HepG2 (cell line): ENCODE results near the gene MBLAC1. TPM values are rescaled to one million over a fixed set of nuclear protein-coding genes. Genes with fewer than 3 reads are reported as not detected.
A peak's percentile ranks its signal among the peaks of the same experiment; 100 is the strongest.

Experiments used
- AGO2 ChIP-seq: fragments of 200-400 bp; formaldehyde crosslinking; optimal IDR thresholded peaks from 2 replicates; pipeline ENCODE3; 2017; ENCODE audit warnings: mild to moderate bottlenecking, low read depth, low read length, moderate library complexity
- ARNTL ChIP-seq: sonication (generic); formaldehyde crosslinking; IDR thresholded peaks from 2 replicates; pipeline ENCODE4 v1.4.0; 2020; ENCODE audit warnings: mild to moderate bottlenecking, missing genetic modification reagents
- ASH2L ChIP-seq: fragments of 300-600, 200-600 bp; sonication (generic); IDR thresholded peaks from 2 replicates; pipeline ENCODE4 v1.7.0; 2017; ENCODE audit warnings: low read depth, mild to moderate bottlenecking, moderate library complexity, mixed read lengths, low read length; ENCODE audit not compliant: insufficient read length
- MTF2 ChIP-seq: sonication (generic); formaldehyde crosslinking; IDR thresholded peaks from 2 replicates; pipeline ENCODE4 v1.5.0; 2020; ENCODE audit warnings: missing genetic modification reagents, borderline replicate concordance
- PRDM15 ChIP-seq: sonication (generic); formaldehyde crosslinking; IDR thresholded peaks from 2 replicates; pipeline ENCODE4 v1.4.0; 2020; ENCODE audit warnings: missing genetic modification reagents
- SAP130 ChIP-seq: IDR thresholded peaks from 2 replicates; pipeline ENCODE4 v1.6.1; 2016; ENCODE audit warnings: low read depth
- SRY ChIP-seq: sonication (generic); formaldehyde crosslinking; IDR thresholded peaks from 2 replicates; pipeline ENCODE4 v1.8.0; 2022; ENCODE audit warnings: mild to moderate bottlenecking, missing genetic modification reagents
- TBP ChIP-seq: sonication (generic); formaldehyde crosslinking; IDR thresholded peaks from 2 replicates; pipeline ENCODE4 v1.5.0; 2020; ENCODE audit warnings: missing genetic modification reagents
- TBX2 ChIP-seq: sonication (generic); formaldehyde crosslinking; IDR thresholded peaks from 2 replicates; pipeline ENCODE4 v1.5.0; 2020; ENCODE audit warnings: missing genetic modification reagents, mild to moderate bottlenecking, borderline replicate concordance
- TFAP4 ChIP-seq: sonication (generic); IDR thresholded peaks from 2 replicates; pipeline ENCODE4 v1.6.1; 2016; ENCODE audit warnings: low read depth, borderline replicate concordance
- ZNF235 ChIP-seq: sonication (generic); formaldehyde crosslinking; IDR thresholded peaks from 2 replicates; pipeline ENCODE4 v1.8.1; 2023; ENCODE audit warnings: mild to moderate bottlenecking, missing genetic modification reagents, borderline replicate concordance
- ZNF451 ChIP-seq: sonication (generic); formaldehyde crosslinking; IDR thresholded peaks from 2 replicates; pipeline ENCODE4 v1.5.0; 2020; ENCODE audit warnings: mild to moderate bottlenecking, missing genetic modification reagents
- ZNF687 ChIP-seq: sonication (generic); formaldehyde crosslinking; IDR thresholded peaks from 2 replicates; pipeline ENCODE4 v1.5.1; 2020; ENCODE audit warnings: mild to moderate bottlenecking, missing genetic modification reagents, moderate library complexity
- ZNF800 ChIP-seq: sonication (generic); formaldehyde crosslinking; IDR thresholded peaks from 2 replicates; pipeline ENCODE4 v1.4.0; 2020; ENCODE audit warnings: missing genetic modification reagents
- polyA plus RNA-seq, 8 experiments: library from polyadenylated mRNA; depleted of rRNA in 3 of 8; stranded (reverse) in 7 of 8; unstranded in 1 of 8; fragments of >200 nt; fragmentation: Illumina TruSeq in 4 of 8; extraction: Trizol in 4 of 8; gene quantifications; 2 replicates each; pipeline versions ENCODE4 v1.2.1 to v1.2.3, GENCODE V29; 2011 to 2016; ENCODE audit warnings: low read depth in 4 of 8, missing spikeins in 1 of 8, mixed read lengths in 1 of 8; ENCODE audit not compliant: insufficient read depth in 1 of 8
- total RNA-seq, 5 experiments: library from RNA; depleted of rRNA; stranded (reverse); fragments of >200 nt; fragmentation: Illumina TruSeq; extraction: Trizol; gene quantifications; 2 replicates each; pipeline ENCODE4 v1.2.3, GENCODE V29; 2016; ENCODE audit warnings: low read depth in 1 of 5

MBLAC1 gene
- total and polyA plus RNA-seq, 2 of the 13 experiments (the other 11 are each of a cell fraction or from before 2014, with no cell fraction given), result 0.79 to 2.1 TPM

- TF ChIP-seq TFAP4, result no peak
- peak; percentile 36 for TF ChIP-seq ASH2L
- no peak for TF ChIP-seq ZNF800 (CRISPR knock-in tag)
- TF ChIP-seq MTF2, result 0 out of 2 replicates have a peak, but pooled peaks have one; percentile 62
- peak; percentile 9; the same call in 1 of the 2 replicates for TF ChIP-seq SAP130 (CRISPR knock-in tag)
- peak; percentile 35; the same call in 1 of the 2 replicates for TF ChIP-seq ZNF235 (CRISPR knock-in tag)
- peak; percentile 85 for TF ChIP-seq AGO2
- no peak for TF ChIP-seq PRDM15
- peak; percentile 76 for TF ChIP-seq ZNF687 (CRISPR knock-in tag)
- TF ChIP-seq ARNTL (CRISPR knock-in tag), result 0 out of 2 replicates have a peak, but pooled peaks have one; percentile 14
- 0 out of 2 replicates have a peak, but pooled peaks have one; percentile 15 for TF ChIP-seq TBX2 (CRISPR knock-in tag)
- peak; percentile 50; the same call in 1 of the 2 replicates for TF ChIP-seq ZNF451
- TF ChIP-seq TBP (CRISPR knock-in tag), result no peak
- peak; percentile 72; the same call in 1 of the 2 replicates for TF ChIP-seq SRY (CRISPR knock-in tag)
Observed at GRCh38 chr7:100127866-100128636, 1.3 kb downstream of the MBLAC1 start (continued).
